WI38 (cell line): Measurements from ENCODE around the gene OLA1.

ENCODE experiments used
- H3K4me3 ChIP-seq: 2 replicates; pipeline ENCODE4 v1.5.1; 2011; ENCODE audit warnings: low read depth, mild to moderate bottlenecking, control low read depth, low read length
- TF ChIP-seq, protein P1 (sequence below): IDR thresholded peaks from 2 replicates; pipeline ENCODE4 v1.5.1; 2012; ENCODE audit warnings: low read depth, mild to moderate bottlenecking, control low read depth, low read length

OLA1 gene

DNA sequence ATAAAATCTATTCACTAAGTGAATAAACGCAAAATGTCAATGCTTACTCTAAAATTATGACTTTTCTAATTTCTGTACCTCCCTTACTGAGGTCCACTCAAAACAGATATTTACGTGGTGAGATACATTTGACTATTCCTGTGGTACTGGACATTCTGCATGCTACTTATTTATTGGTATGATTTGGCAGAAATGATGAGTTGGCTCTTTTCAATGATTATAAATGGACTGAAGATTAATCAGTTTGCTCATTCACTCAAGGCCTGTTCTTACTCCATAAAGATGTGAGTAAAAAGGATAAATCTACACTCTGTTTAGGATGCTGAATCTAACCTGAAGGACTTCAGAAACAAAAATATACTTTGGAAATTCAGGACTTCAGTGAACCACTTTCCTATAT is 98.8 kb downstream of the OLA1 start:
- H3K4me3 ChIP-seq = no peak overlapping the region
- TF ChIP-seq, protein P1, sequence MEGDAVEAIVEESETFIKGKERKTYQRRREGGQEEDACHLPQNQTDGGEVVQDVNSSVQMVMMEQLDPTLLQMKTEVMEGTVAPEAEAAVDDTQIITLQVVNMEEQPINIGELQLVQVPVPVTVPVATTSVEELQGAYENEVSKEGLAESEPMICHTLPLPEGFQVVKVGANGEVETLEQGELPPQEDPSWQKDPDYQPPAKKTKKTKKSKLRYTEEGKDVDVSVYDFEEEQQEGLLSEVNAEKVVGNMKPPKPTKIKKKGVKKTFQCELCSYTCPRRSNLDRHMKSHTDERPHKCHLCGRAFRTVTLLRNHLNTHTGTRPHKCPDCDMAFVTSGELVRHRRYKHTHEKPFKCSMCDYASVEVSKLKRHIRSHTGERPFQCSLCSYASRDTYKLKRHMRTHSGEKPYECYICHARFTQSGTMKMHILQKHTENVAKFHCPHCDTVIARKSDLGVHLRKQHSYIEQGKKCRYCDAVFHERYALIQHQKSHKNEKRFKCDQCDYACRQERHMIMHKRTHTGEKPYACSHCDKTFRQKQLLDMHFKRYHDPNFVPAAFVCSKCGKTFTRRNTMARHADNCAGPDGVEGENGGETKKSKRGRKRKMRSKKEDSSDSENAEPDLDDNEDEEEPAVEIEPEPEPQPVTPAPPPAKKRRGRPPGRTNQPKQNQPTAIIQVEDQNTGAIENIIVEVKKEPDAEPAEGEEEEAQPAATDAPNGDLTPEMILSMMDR = no peak

DNA sequence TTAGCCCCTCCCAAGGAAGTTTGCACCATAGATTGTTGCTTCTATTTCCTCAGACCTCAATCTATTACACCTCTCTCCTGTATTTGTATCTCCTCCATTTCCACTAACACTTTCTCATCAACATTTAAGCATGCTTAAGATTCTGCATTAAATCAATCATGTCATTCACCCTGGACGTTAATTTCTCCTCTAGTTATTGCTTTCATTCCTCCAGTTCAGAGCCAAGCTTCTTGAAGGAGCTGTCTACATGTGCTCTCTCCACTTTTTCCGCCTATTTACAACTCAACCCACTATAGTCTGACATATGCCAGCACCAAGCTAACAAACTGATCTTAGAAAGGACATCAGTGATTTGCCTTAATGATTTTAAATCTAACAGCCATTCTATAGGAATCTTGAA is 99.5 kb downstream of the OLA1 start:
- H3K4me3 ChIP-seq = no peak overlapping the region
- TF ChIP-seq, protein P1 = no peak

DNA sequence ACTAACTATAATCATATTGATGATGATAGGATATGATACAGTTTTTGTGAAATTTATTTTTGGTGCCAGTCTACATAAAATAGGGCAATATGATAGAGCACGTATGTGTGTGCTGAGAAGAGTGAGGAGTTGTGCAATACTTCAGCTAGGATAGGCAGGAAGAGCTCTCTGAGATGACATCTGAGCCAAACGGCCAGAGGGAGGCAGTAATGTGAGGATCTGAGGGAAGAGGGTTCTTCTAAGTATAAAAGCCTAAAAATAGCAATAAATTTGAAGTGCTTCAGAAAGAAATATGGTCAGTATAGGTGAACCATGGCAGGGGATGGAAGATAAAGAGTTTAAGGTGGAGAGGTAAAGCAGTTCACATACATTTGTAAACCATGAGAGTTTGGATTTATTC is 102.5 kb downstream of the OLA1 start:
- TF ChIP-seq, protein P1 = 0 out of 2 replicates have a peak, but pooled peaks have one; percentile 3
- no peak overlapping the region for H3K4me3 ChIP-seq

DNA sequence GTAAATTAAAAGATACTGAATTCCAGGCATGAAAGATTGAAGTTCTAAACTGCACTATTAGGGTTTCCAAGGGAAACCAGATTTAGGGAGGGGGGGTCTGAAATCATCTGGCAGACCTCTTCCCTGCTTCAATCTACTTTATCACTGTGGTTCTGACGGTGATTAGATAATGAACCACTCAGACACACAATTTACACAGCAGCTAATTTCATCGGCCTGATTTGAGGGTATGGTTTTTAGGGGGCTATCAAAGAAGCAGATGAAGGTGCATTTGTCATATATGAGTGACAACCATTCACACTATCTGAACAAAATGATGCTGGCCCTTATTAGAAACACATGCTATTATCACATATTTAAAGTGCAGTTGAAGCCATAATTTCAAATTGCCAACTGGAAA is 106.0 kb downstream of the OLA1 start:
- TF ChIP-seq, protein P1 = no peak
- H3K4me3 ChIP-seq = no peak overlapping the region

DNA sequence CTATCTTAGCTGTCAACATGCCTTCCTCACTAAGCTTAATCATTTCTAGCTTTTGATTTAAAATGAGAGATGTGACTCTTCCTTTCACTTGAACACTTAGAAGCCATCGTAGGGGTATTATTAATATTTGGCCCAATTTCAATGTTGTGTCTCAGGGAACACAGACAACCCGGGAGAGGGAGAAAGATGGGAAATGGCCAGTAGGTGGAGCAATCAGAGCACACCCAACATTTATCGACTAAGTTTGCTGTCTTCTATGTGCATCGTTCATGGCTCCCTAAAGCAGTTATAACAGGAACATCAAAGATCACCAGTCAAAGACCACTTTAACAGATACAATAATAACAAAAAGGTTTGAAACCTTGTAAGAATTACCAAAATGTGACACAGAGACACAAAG is 110.2 kb downstream of the OLA1 start:
- TF ChIP-seq, protein P1 = no peak
- no peak overlapping the region for H3K4me3 ChIP-seq

DNA sequence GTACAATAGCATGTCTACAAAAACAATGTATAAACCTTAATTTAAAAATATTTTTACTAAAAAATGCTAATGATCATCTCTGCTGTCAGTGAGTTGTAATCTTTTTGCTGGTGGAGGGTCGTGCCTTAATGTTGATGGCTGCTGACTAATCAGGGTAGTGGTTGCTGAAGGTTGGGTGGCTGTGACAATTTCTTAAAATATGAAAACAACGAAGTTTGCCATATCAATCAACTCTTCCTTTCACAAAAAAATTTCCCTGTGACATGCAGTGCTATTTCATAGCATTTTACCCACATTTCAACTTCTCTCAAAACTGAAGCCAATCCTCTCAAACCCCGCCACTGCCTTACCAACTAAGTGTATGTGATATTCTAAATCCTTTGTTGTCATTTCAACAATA is 112.4 kb downstream of the OLA1 start:
- no peak overlapping the region for H3K4me3 ChIP-seq
- TF ChIP-seq, protein P1 = no peak

DNA sequence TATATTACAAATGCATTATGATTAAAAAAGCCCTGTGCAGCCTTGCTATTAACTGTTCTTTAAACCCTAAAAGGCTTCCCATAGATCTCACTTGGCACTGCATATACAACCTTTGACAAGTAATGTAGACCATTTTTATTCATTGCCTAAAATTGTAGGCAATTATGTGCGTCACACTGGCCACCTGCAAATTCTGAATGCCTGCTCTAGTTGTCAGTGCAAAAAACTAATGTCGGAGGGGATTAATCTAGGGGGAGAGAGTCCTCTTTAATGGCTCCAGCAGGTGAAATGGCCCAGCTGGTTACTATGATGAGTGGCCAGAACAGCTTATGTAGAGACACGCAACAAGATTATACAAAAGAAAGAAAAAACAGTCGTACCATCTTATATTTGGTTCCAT is 123.2 kb downstream of the OLA1 start:
- TF ChIP-seq, protein P1 = no peak
- no peak overlapping the region for H3K4me3 ChIP-seq
